Measurements from ENCODE around the gene SLC4A2.

The SLC4A2 gene

GRCh38 chr7:151014950-151015349 is 44.4 kb upstream of the SLC4A2 start:
- no peak overlapping the region for H3K4me3 ChIP-seq (ENCODE audit: low read length)
- H3K9me3 ChIP-seq (ENCODE audit: control insufficient read depth, low read depth, low read length), result no peaks in the 10 kb centered on the region
- H3K27ac ChIP-seq (ENCODE audit: low read length), result no peak overlapping the region
- H3K4me1 ChIP-seq (ENCODE audit: control insufficient read depth, low read depth, low read length), result peaks cover 18% of the 10 kb centered on the region
- no peak overlapping the region for H3K9ac ChIP-seq (ENCODE audit: low read length)
- H3K36me3 ChIP-seq (ENCODE audit: control insufficient read depth, low read depth, low read length), result no peaks in the 10 kb centered on the region
- peaks cover 42% of the 10 kb centered on the region for H3K27me3 ChIP-seq (ENCODE audit: control insufficient read depth, insufficient read depth, low read length)

DNA sequence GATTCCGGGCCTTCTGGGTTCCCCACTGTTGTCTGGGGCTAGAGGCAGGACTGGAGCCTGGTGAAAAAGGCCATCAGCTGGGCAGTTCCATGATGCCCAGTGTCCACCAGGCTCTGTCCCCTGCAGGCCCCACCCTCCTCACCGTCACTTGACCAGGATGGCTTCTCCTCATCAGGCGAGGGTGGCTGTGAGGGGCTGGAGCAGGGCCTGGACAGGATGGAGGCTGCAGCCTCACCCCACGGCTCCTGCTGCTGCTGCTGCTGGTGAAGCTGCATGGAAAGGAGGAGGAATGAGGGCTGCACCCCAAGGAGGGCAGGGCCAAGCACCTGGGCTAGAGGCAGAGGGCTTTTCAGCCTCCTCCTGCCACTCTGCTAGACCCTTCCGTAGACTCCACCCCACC is 43.4 kb upstream of the SLC4A2 start:
- H3K9ac ChIP-seq (ENCODE audit: low read length), result no peak overlapping the region
- H3K36me3 ChIP-seq (ENCODE audit: control insufficient read depth, low read depth, low read length), result no peaks in the 10 kb centered on the region
- peaks cover 20% of the 10 kb centered on the region for H3K4me1 ChIP-seq (ENCODE audit: control insufficient read depth, low read depth, low read length)
- peaks cover 52% of the 10 kb centered on the region for H3K27me3 ChIP-seq (ENCODE audit: control insufficient read depth, insufficient read depth, low read length)
- no peak overlapping the region for H3K4me3 ChIP-seq (ENCODE audit: low read length)
- H3K27ac ChIP-seq (ENCODE audit: low read length), result no peak overlapping the region
- no peaks in the 10 kb centered on the region for H3K9me3 ChIP-seq (ENCODE audit: control insufficient read depth, low read depth, low read length)

- Histone ChIP-seq H3K9me3 (ENCODE audit: control insufficient read depth, low read depth, low read length) (no peaks in the 10 kb centered on the region), H3K4me1 (ENCODE audit: control insufficient read depth, low read depth, low read length) (peaks cover 21% of the 10 kb centered on the region), H3K27ac (ENCODE audit: low read length) (no peak overlapping the region), H3K9ac (ENCODE audit: low read length) (no peak overlapping the region), H3K4me3 (ENCODE audit: low read length) (no peak overlapping the region), H3K36me3 (ENCODE audit: control insufficient read depth, low read depth, low read length) (no peaks in the 10 kb centered on the region), H3K27me3 (ENCODE audit: control insufficient read depth, insufficient read depth, low read length) (peaks cover 54% of the 10 kb centered on the region)
These were observed 42.9 kb upstream of the SLC4A2 start for GRCh38 chr7:151016505-151016904.

DNA sequence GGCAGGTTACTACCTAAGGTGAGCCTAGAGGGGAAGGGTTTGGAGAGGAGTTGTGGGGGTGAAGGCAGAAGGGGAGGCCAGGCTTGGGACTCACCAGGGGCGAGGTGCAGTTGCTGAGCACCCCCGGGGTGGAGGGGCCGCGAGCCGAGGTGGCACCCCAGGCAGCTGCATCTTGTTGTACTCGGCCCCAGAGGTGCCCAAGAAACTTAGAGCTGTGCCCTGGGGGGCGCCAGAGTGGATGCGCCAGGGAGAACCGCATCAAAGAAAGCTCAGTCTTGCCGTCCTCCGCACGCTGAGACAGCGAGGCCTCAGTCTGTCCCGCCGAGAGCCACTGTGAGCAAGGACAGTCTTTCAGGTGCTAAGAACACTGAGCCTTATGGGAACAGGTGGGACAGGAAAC is 42.4 kb upstream of the SLC4A2 start:
- H3K4me1 ChIP-seq (ENCODE audit: control insufficient read depth, low read depth, low read length), result peaks cover 21% of the 10 kb centered on the region
- no peaks in the 10 kb centered on the region for H3K36me3 ChIP-seq (ENCODE audit: control insufficient read depth, low read depth, low read length)
- H3K27ac ChIP-seq (ENCODE audit: low read length), result no peak overlapping the region
- peaks cover 54% of the 10 kb centered on the region for H3K27me3 ChIP-seq (ENCODE audit: control insufficient read depth, insufficient read depth, low read length)
- no peak overlapping the region for H3K4me3 ChIP-seq (ENCODE audit: low read length)
- no peak overlapping the region for H3K9ac ChIP-seq (ENCODE audit: low read length)
- H3K9me3 ChIP-seq (ENCODE audit: control insufficient read depth, low read depth, low read length), result no peaks in the 10 kb centered on the region

DNA sequence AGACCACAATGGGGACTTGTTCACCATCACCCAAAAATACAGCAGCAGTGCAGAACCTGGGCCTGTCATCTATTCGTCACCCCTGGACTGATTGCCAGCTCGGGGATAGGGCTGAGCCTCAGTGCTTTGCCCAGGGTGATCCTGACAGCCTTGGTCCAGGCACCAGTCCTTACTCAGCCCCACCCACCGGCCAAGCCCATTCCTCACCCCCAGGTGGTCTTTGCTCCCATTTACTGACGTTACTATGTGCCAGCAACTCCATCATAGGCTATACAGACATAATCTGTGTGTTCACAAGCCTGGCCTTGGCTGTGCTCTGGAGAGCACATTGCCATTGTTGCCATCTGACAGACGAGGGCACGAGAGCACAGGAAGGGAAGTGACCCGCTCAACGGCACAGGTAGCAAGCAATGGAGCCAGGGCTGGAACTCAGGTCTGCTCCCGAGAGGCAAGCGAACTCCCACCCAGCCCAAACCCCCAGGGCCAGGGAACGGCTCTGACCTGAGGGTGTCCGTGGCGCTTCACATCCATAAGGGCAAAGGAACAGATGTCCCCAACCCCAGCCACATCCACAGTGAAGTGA is 41.9 kb upstream of the SLC4A2 start:
- Histone ChIP-seq H3K4me1 (ENCODE audit: control insufficient read depth, low read depth, low read length) (peaks cover 21% of the 10 kb centered on the region), H3K4me3 (ENCODE audit: low read length) (peak overlapping the region; percentile 41), H3K27me3 (ENCODE audit: control insufficient read depth, insufficient read depth, low read length) (peaks cover 50% of the 10 kb centered on the region), H3K27ac (ENCODE audit: low read length) (no peak overlapping the region), H3K9ac (ENCODE audit: low read length) (no peak overlapping the region), H3K9me3 (ENCODE audit: control insufficient read depth, low read depth, low read length) (no peaks in the 10 kb centered on the region), H3K36me3 (ENCODE audit: control insufficient read depth, low read depth, low read length) (no peaks in the 10 kb centered on the region)

DNA sequence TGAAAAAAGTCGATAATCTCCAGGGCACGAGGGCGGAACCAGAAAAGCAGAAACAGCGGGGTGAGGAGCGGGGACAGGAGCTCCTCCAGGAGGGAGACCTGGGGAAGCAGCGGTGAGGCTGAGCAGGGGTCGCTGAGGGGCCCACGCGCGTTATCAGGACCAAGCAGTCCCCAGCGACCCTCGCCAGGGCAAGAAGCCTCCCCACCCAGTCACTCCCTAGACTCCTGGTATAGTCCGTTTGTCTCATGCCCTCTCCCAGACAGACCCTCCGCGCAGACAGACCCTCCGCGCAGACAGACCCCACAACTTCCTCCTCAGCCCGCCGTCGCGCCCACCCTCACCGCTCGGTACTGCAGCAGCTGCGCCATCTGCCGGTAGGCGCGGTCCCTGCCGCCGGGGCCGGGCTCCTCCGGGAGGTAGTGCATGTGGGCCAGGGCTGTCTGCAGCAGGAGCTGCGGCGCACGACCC is 41.4 kb upstream of the SLC4A2 start:
- Histone ChIP-seq H3K9me3 (ENCODE audit: control insufficient read depth, low read depth, low read length) (no peaks in the 10 kb centered on the region), H3K27ac (ENCODE audit: low read length) (no peak overlapping the region), H3K4me3 (ENCODE audit: low read length) (peak overlapping the region; percentile 41), H3K4me1 (ENCODE audit: control insufficient read depth, low read depth, low read length) (peaks cover 21% of the 10 kb centered on the region), H3K27me3 (ENCODE audit: control insufficient read depth, insufficient read depth, low read length) (peaks cover 48% of the 10 kb centered on the region), H3K9ac (ENCODE audit: low read length) (peak overlapping the region; percentile 18), H3K36me3 (ENCODE audit: control insufficient read depth, low read depth, low read length) (no peaks in the 10 kb centered on the region)

GRCh38 chr7:151018421-151019129 is 40.8 kb upstream of the SLC4A2 start:
- Histone ChIP-seq H3K27ac (ENCODE audit: low read length) (no peak overlapping the region), H3K4me1 (ENCODE audit: control insufficient read depth, low read depth, low read length) (peaks cover 21% of the 10 kb centered on the region), H3K36me3 (ENCODE audit: control insufficient read depth, low read depth, low read length) (no peaks in the 10 kb centered on the region), H3K4me3 (ENCODE audit: low read length) (peak overlapping the region; percentile 37), H3K9me3 (ENCODE audit: control insufficient read depth, low read depth, low read length) (no peaks in the 10 kb centered on the region), H3K9ac (ENCODE audit: low read length) (peak overlapping the region; percentile 18), H3K27me3 (ENCODE audit: control insufficient read depth, insufficient read depth, low read length) (peaks cover 43% of the 10 kb centered on the region)

GRCh38 chr7:151019130-151019447 is 40.3 kb upstream of the SLC4A2 start:
- peaks cover 43% of the 10 kb centered on the region for H3K27me3 ChIP-seq (ENCODE audit: control insufficient read depth, insufficient read depth, low read length)
- H3K9ac ChIP-seq (ENCODE audit: low read length), result no peak overlapping the region
- H3K9me3 ChIP-seq (ENCODE audit: control insufficient read depth, low read depth, low read length), result no peaks in the 10 kb centered on the region
- peaks cover 21% of the 10 kb centered on the region for H3K4me1 ChIP-seq (ENCODE audit: control insufficient read depth, low read depth, low read length)
- no peaks in the 10 kb centered on the region for H3K36me3 ChIP-seq (ENCODE audit: control insufficient read depth, low read depth, low read length)
- no peak overlapping the region for H3K27ac ChIP-seq (ENCODE audit: low read length)
- no peak overlapping the region for H3K4me3 ChIP-seq (ENCODE audit: low read length)

- Histone ChIP-seq H3K4me1 (ENCODE audit: control insufficient read depth, low read depth, low read length) (peaks cover 21% of the 10 kb centered on the region), H3K27ac (ENCODE audit: low read length) (no peak overlapping the region), H3K36me3 (ENCODE audit: control insufficient read depth, low read depth, low read length) (no peaks in the 10 kb centered on the region), H3K9me3 (ENCODE audit: control insufficient read depth, low read depth, low read length) (no peaks in the 10 kb centered on the region), H3K4me3 (ENCODE audit: low read length) (no peak overlapping the region), H3K27me3 (ENCODE audit: control insufficient read depth, insufficient read depth, low read length) (peaks cover 43% of the 10 kb centered on the region), H3K9ac (ENCODE audit: low read length) (no peak overlapping the region)
These were observed 39.2 kb upstream of the SLC4A2 start for GRCh38 chr7:151020231-151020630.

DNA sequence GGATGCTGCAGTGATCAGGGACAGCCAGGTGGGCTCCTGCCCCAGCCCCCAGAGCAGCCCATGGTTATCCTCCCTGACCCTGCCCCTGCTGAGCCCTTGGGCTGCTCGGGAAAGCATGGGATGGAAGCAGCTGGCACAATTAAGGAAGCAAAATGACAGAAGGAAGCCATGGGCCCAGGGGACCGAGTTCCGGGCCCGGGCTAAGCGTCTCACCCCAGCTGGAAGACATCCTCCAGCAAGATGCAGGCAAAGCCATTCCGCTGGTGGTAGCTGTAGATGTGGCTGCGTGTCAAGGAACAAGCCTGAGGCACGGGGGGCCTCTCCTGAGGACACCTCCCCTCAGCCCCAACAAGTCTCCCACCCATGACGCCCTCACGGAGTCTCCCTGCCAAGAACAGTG is 36.2 kb upstream of the SLC4A2 start:
- peaks cover 38% of the 10 kb centered on the region for H3K27me3 ChIP-seq (ENCODE audit: control insufficient read depth, insufficient read depth, low read length)
- H3K36me3 ChIP-seq (ENCODE audit: control insufficient read depth, low read depth, low read length), result no peaks in the 10 kb centered on the region
- H3K27ac ChIP-seq (ENCODE audit: low read length), result no peak overlapping the region
- no peaks in the 10 kb centered on the region for H3K9me3 ChIP-seq (ENCODE audit: control insufficient read depth, low read depth, low read length)
- H3K4me1 ChIP-seq (ENCODE audit: control insufficient read depth, low read depth, low read length), result peaks cover 25% of the 10 kb centered on the region
- H3K4me3 ChIP-seq (ENCODE audit: low read length), result no peak overlapping the region
- H3K9ac ChIP-seq (ENCODE audit: low read length), result no peak overlapping the region

DNA sequence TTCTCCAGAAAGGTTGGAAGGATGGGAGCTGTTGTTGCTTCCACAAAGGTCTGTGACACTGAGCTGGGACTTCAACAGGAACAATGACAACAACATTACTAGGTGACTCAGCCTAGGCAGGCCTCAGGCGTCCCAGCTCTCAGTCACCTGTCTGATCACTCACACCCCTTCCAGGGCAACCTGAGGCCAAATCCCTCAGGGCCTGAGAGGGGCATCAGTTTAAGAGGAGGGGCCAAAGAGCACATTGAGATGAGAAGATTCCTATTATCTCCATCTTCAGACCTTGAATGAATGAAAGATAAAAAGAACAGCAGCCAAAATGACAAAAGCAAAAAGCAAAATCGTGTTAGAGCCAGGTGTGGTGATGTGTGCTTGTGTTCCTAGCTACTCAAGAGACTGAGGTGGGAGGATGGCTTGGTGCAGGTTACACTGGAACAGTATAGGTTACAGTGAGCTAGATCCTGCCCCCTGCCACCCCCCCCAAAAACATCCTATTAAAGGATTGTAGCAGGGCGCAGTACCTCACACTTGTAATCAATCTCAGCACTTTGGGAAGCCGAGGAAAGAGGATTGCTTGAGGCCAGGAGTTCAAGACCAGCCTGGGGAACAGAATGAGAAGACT is 34.8 kb upstream of the SLC4A2 start, which contains the start of gene ATG9B:
ATG9B (minus strand) TSS at position 60 of the 622 bp plus-strand sequence. CDS start 71 bp downstream, outside the sequence.
- Histone ChIP-seq H3K9ac (ENCODE audit: low read length) (no peak within 1 kb of the TSS), H3K36me3 (ENCODE audit: control insufficient read depth, low read depth, low read length) (no peaks in the 10 kb centered on the region), H3K4me1 (ENCODE audit: control insufficient read depth, low read depth, low read length) (peaks cover 21% of the 10 kb centered on the region), H3K27ac (ENCODE audit: low read length) (no peak within 1 kb of the TSS), H3K4me3 (ENCODE audit: low read length) (no peak within 1 kb of the TSS), H3K9me3 (ENCODE audit: control insufficient read depth, low read depth, low read length) (no peaks in the 10 kb centered on the region), H3K27me3 (ENCODE audit: control insufficient read depth, insufficient read depth, low read length) (peaks cover 25% of the 10 kb centered on the region)

Measured in iPS-18a (cell line).